Mesendoderm (in vitro differentiated cells): ENCODE measurements around the gene SRSF6.

Experiments used
- DNase-seq: peaks from one replicate; pipeline ENCODE4 v3.0.0; 2013
- H2AK5ac ChIP-seq: 2 replicates; pipeline ENCODE4 v1.6.1; 2013; ENCODE audit warnings: low read length, inconsistent platforms
- H2BK120ac ChIP-seq: 2 replicates; pipeline ENCODE4 v1.6.1; 2013; ENCODE audit warnings: low read depth, mild to moderate bottlenecking, low read length, moderate library complexity, mixed read lengths
- H2BK15ac ChIP-seq: replicated peaks from 2 replicates; pipeline ENCODE4 v1.6.1; 2013; ENCODE audit warnings: low read depth, mild to moderate bottlenecking, moderate library complexity
- H2BK5ac ChIP-seq: 2 replicates; pipeline ENCODE4 v1.6.1; 2013; ENCODE audit warnings: low read length, inconsistent platforms
- H3K18ac ChIP-seq: 2 replicates; pipeline ENCODE4 v1.6.1; 2013; ENCODE audit warnings: mild to moderate bottlenecking, low read length, mixed read lengths
- H3K23ac ChIP-seq: one replicate; pipeline ENCODE4 v1.6.1; 2013; ENCODE audit warnings: low read length
- H3K27ac ChIP-seq: 2 replicates; pipeline ENCODE4 v1.5.1; 2013; ENCODE audit warnings: low read depth, mild to moderate bottlenecking, inconsistent platforms, low read length, moderate library complexity
- H3K27me3 ChIP-seq: 2 replicates; pipeline ENCODE4 v1.6.1; 2013; ENCODE audit warnings: low read length, control low read depth, mild to moderate bottlenecking, inconsistent platforms; ENCODE audit not compliant: insufficient read depth, poor library complexity
- H3K36me3 ChIP-seq: 2 replicates; pipeline ENCODE4 v1.6.1; 2013; ENCODE audit warnings: low read length, inconsistent platforms; ENCODE audit not compliant: control insufficient read depth, insufficient read depth
- H3K4ac ChIP-seq: one replicate; pipeline ENCODE4 v1.6.1; 2013; ENCODE audit warnings: low read depth, mild to moderate bottlenecking, low read length, moderate library complexity
- H3K4me1 ChIP-seq: 2 replicates; pipeline ENCODE4 v1.6.1; 2013; ENCODE audit warnings: low read depth, low read length, inconsistent platforms; ENCODE audit not compliant: control insufficient read depth
- H3K4me2 ChIP-seq: 2 replicates; pipeline ENCODE4 v1.6.1; 2013; ENCODE audit warnings: low read length
- H3K4me3 ChIP-seq: 2 replicates; pipeline ENCODE4 v1.5.1; 2013; ENCODE audit warnings: mild to moderate bottlenecking, low read length
- H3K56ac ChIP-seq: one replicate; pipeline ENCODE4 v1.6.1; 2013; ENCODE audit warnings: low read length
- H3K79me1 ChIP-seq: 2 replicates; pipeline ENCODE4 v1.6.1; 2013; ENCODE audit warnings: low read length, inconsistent platforms
- H3K79me2 ChIP-seq: 2 replicates; pipeline ENCODE4 v1.6.1; 2013; ENCODE audit warnings: mild to moderate bottlenecking, low read length; ENCODE audit not compliant: control insufficient read depth, insufficient read depth
- H3K9ac ChIP-seq: 2 replicates; pipeline ENCODE4 v1.6.1; 2013; ENCODE audit warnings: low read length, inconsistent platforms
- H4K5ac ChIP-seq: one replicate; pipeline ENCODE4 v1.6.1; 2013; ENCODE audit warnings: low read length
- H4K8ac ChIP-seq: one replicate; pipeline ENCODE4 v1.6.1; 2013; ENCODE audit warnings: low read depth, mild to moderate bottlenecking, control low read depth, low read length, moderate library complexity
- WGBS: extraction: QIAGEN DNeasy Blood & Tissue Kit; methylation state at CpG from one replicate; pipeline ENCODE4 v1.1.7; 2013; ENCODE audit warnings: low lambda C conversion rate, missing lambda C conversion rate; ENCODE audit not compliant: insufficient coverage; ENCODE audit errors: extremely low coverage; 5-methylcytosine and 5-hydroxymethylcytosine counted together

The SRSF6 gene

GRCh38 chr20:43460172-43460829 lies 2.6 kb downstream of the SRSF6 start:
- no peak overlapping the region for H3K56ac ChIP-seq
- H3K18ac ChIP-seq, result no peak overlapping the region
- no CpG with 5 or more reads among the region's 23 CpGs for WGBS
- H3K36me3 ChIP-seq, result peaks cover 13% of the 10 kb centered on the region
- no peak overlapping the region for H2BK15ac ChIP-seq
- no peak overlapping the region for H3K4ac ChIP-seq
- no peak for DNase-seq
- no peak overlapping the region for H2AK5ac ChIP-seq
- H2BK5ac ChIP-seq, result no peak overlapping the region
- no peak overlapping the region for H3K4me3 ChIP-seq
- no peak overlapping the region for H2BK120ac ChIP-seq
- no peak overlapping the region for H3K23ac ChIP-seq
- peaks cover 8% of the 10 kb centered on the region for H3K79me1 ChIP-seq
- peaks cover 24% of the 10 kb centered on the region for H3K79me2 ChIP-seq
- no peak overlapping the region for H3K27ac ChIP-seq
- H3K4me1 ChIP-seq, result peaks cover 2% of the 10 kb centered on the region
- no peak overlapping the region for H4K5ac ChIP-seq
- no peak overlapping the region for H3K9ac ChIP-seq
- no peak overlapping the region for H4K8ac ChIP-seq
- H3K4me2 ChIP-seq, result no peak overlapping the region
- H3K27me3 ChIP-seq, result no peaks in the 10 kb centered on the region

DNA sequence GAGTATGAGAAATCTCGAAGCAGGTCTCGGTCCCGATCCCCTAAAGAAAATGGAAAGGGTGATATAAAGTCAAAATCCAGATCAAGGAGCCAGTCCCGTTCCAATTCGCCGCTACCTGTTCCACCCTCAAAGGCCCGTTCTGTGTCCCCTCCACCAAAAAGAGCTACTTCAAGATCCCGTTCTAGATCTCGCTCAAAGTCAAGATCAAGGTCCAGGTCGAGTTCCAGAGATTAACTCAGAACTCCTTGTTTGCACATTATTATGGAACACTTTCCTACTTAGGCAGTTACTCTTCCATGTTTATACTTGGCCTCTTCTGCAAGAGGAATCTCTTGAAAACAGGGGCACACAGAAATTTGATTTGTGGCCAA lies 3.1 kb downstream of the SRSF6 start:
- Histone ChIP-seq H3K9ac (no peak overlapping the region), H4K5ac (no peak overlapping the region), H3K36me3 (peaks cover 13% of the 10 kb centered on the region), H4K8ac (no peak overlapping the region), H3K27ac (no peak overlapping the region), H3K4ac (no peak overlapping the region), H3K4me2 (no peak overlapping the region), H3K27me3 (no peaks in the 10 kb centered on the region), H3K4me1 (peaks cover 2% of the 10 kb centered on the region), H3K79me1 (peaks cover 8% of the 10 kb centered on the region), H2BK120ac (no peak overlapping the region), H3K79me2 (peaks cover 24% of the 10 kb centered on the region), H3K23ac (no peak overlapping the region), H2BK5ac (no peak overlapping the region), H2BK15ac (no peak overlapping the region), H3K56ac (no peak overlapping the region), H2AK5ac (no peak overlapping the region), H3K4me3 (no peak overlapping the region), H3K18ac (no peak overlapping the region)
- WGBS, result no CpG with 5 or more reads among the region's 10 CpGs
- no peak for DNase-seq

GRCh38 chr20:43461894-43462659 lies 4.4 kb downstream of the SRSF6 start:
- H3K36me3 ChIP-seq, result peaks cover 13% of the 10 kb centered on the region

GRCh38 chr20:43462660-43463526 lies 5.2 kb downstream of the SRSF6 start:
- no peak overlapping the region for H2AK5ac ChIP-seq
- H3K4ac ChIP-seq, result no peak overlapping the region
- no peak overlapping the region for H3K27ac ChIP-seq
- H4K8ac ChIP-seq, result no peak overlapping the region
- H2BK120ac ChIP-seq, result no peak overlapping the region
- H3K9ac ChIP-seq, result no peak overlapping the region
- H3K4me1 ChIP-seq, result peaks cover 2% of the 10 kb centered on the region
- peaks cover 23% of the 10 kb centered on the region for H3K79me2 ChIP-seq
- H4K5ac ChIP-seq, result no peak overlapping the region
- DNase-seq, result no peak
- no peak overlapping the region for H2BK5ac ChIP-seq
- no peak overlapping the region for H3K4me2 ChIP-seq
- peaks cover 8% of the 10 kb centered on the region for H3K79me1 ChIP-seq
- no CpG with 5 or more reads among the region's 4 CpGs for WGBS
- H3K27me3 ChIP-seq, result no peaks in the 10 kb centered on the region
- H3K36me3 ChIP-seq, result peaks cover 13% of the 10 kb centered on the region
- H3K56ac ChIP-seq, result no peak overlapping the region
- H3K23ac ChIP-seq, result no peak overlapping the region
- no peak overlapping the region for H3K4me3 ChIP-seq
- H2BK15ac ChIP-seq, result no peak overlapping the region
- H3K18ac ChIP-seq, result no peak overlapping the region

More at GRCh38 chr20:43461894-43462659, 4.4 kb downstream of the SRSF6 start:
- H2BK5ac ChIP-seq, result no peak overlapping the region
- H4K8ac ChIP-seq, result no peak overlapping the region
- H3K27me3 ChIP-seq, result no peaks in the 10 kb centered on the region
- H3K4ac ChIP-seq, result no peak overlapping the region
- no peak overlapping the region for H2AK5ac ChIP-seq
- no peak overlapping the region for H3K4me2 ChIP-seq
- WGBS, result 100% methylated on average over 2 of the region's 3 CpGs
- H3K18ac ChIP-seq, result no peak overlapping the region
- peaks cover 2% of the 10 kb centered on the region for H3K4me1 ChIP-seq
- H2BK120ac ChIP-seq, result no peak overlapping the region
- no peak for DNase-seq
- no peak overlapping the region for H3K9ac ChIP-seq
- H3K23ac ChIP-seq, result no peak overlapping the region
- H3K79me2 ChIP-seq, result peaks cover 24% of the 10 kb centered on the region
- no peak overlapping the region for H3K27ac ChIP-seq
- H3K79me1 ChIP-seq, result peaks cover 8% of the 10 kb centered on the region
- no peak overlapping the region for H4K5ac ChIP-seq
- no peak overlapping the region for H3K4me3 ChIP-seq
- no peak overlapping the region for H3K56ac ChIP-seq
- no peak overlapping the region for H2BK15ac ChIP-seq

GRCh38 chr20:43463527-43464218 lies 6.0 kb downstream of the SRSF6 start:
- Histone ChIP-seq H2BK15ac (no peak overlapping the region), H3K27me3 (no peaks in the 10 kb centered on the region), H2BK120ac (no peak overlapping the region), H4K8ac (no peak overlapping the region), H3K18ac (no peak overlapping the region), H2BK5ac (no peak overlapping the region), H3K36me3 (peaks cover 13% of the 10 kb centered on the region), H3K9ac (no peak overlapping the region), H3K56ac (no peak overlapping the region), H4K5ac (no peak overlapping the region), H3K4me2 (no peak overlapping the region), H3K27ac (no peak overlapping the region), H2AK5ac (no peak overlapping the region), H3K79me2 (peaks cover 16% of the 10 kb centered on the region), H3K23ac (no peak overlapping the region), H3K4me3 (no peak overlapping the region), H3K4ac (no peak overlapping the region), H3K4me1 (peaks cover 2% of the 10 kb centered on the region), H3K79me1 (peaks cover 8% of the 10 kb centered on the region)
- no CpG with 5 or more reads among the region's 3 CpGs for WGBS
- DNase-seq, result no peak
